Esophagus squamous epithelium (tissue), 4 donors: ENCODE measurements around the gene MMS19.

Experiments
- POLR2A ChIP-seq, 4 donors: fragments of 450-650 bp; IDR thresholded peaks; one replicate each; pipeline ENCODE4 v1.6.1; 2017; ENCODE audit warnings: antibody characterized with exemption in 4 of 4, mild to moderate bottlenecking in 4 of 4, moderate library complexity in 3 of 4
- TF ChIP-seq, protein P1 (sequence below), 6 experiments: fragments of 450-650 bp in 4 of 6; fragments of 200-600 bp in 2 of 6; sonication (generic) in 2 of 6; IDR thresholded peaks; one replicate each; pipeline ENCODE4 v1.5.1; 2016 to 2019; ENCODE audit warnings: antibody characterized with exemption in 6 of 6, mild to moderate bottlenecking in 4 of 6, moderate library complexity in 4 of 6

DNA sequence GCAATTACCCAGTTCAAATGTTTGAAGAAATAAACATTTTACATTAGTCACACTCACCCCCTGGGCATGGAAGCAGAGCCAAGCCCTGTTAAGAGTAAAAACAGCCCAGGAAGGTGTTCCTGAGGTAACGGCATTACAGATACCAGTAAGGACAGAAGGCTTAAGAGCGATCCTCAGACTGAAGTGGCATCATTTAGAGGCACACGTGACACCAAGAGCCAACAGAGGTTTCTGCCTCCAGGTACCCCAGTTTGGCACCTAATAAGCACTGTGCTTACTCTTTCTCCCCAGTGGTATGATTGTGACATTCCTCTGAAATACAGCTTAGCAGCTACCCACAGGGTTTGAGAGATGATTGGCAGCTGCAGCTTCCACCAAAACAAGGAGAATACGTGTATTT is 17.2 kb downstream of the MMS19 start:
- TF ChIP-seq POLR2A (IDR thresholded peaks at IDR 0.05), result no peak
- TF ChIP-seq, protein P1, sequence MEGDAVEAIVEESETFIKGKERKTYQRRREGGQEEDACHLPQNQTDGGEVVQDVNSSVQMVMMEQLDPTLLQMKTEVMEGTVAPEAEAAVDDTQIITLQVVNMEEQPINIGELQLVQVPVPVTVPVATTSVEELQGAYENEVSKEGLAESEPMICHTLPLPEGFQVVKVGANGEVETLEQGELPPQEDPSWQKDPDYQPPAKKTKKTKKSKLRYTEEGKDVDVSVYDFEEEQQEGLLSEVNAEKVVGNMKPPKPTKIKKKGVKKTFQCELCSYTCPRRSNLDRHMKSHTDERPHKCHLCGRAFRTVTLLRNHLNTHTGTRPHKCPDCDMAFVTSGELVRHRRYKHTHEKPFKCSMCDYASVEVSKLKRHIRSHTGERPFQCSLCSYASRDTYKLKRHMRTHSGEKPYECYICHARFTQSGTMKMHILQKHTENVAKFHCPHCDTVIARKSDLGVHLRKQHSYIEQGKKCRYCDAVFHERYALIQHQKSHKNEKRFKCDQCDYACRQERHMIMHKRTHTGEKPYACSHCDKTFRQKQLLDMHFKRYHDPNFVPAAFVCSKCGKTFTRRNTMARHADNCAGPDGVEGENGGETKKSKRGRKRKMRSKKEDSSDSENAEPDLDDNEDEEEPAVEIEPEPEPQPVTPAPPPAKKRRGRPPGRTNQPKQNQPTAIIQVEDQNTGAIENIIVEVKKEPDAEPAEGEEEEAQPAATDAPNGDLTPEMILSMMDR (IDR thresholded peaks at IDR 0.05), result no peak
